OCI-LY3 (cell line): ENCODE results near the gene KRTAP4-16.

ENCODE experiments used
- CTCF ChIP-seq: fragments of 200-600, 300-600 bp; sonication (generic); IDR thresholded peaks from 2 replicates; pipeline ENCODE4 v1.5.1; 2014; ENCODE audit warnings: antibody characterized with exemption, low read length, low read depth
- EZH2phosphoT487 ChIP-seq: fragments of 200-600 bp; shearing (Covaris generic); IDR thresholded peaks from 2 replicates; pipeline ENCODE4 v1.6.1; 2018; ENCODE audit warnings: antibody characterized with exemption, mixed run types, low read depth

- no peak for TF ChIP-seq CTCF
- TF ChIP-seq EZH2phosphoT487, result no peak
Measured at GRCh38 chr17:41058741-41059140, 43.3 kb downstream of the KRTAP4-16 start.
